Measurements from ENCODE around the gene MAB21L3. TPM values are rescaled to one million over a fixed set of nuclear protein-coding genes. Genes with fewer than 3 reads are reported as not detected.

MAB21L3 gene
- total and polyA plus RNA-seq, 2 of the 13 experiments (the other 11 are each of a cell fraction or from before 2014, with no cell fraction given) = 0.55 to 4.1 TPM

DNA sequence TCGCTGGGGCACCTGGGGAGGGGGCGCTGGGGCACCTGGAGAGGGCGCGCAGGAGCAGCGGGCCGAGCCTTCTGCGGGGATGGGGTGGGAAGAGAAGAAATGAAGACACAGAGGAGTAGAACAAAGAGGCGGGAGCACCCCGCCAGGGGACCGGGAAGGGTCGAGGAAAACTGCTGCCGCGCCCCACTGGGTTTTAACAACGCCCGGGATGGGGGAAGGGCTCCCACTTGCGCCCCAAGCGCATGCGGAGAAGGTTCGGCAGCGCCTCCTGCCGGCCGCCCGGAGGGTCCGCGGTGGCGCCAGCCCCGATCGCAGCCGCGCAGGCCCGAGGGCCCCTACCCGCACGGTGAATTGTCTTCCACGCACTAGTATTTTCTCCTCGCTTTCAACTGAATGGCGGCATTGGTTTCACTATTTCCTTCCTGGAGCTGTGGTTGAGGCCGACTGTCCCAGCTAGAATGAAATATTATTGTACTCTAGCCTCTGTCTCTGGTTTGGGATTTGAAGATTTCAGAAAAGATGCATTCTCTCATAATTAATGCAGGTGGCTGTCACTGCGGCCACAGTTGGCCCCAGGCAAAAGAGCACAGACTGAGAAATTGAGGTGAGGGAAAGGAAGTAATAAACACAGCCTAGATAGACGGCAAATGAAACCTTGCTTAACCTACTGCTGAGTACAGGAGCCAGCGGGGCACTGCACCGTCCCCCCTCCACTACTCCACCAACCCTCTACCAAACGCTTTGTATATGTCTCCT, 57.3 kb downstream of the MAB21L3 start:
- H3K27ac ChIP-seq (ENCODE audit: extremely low read length, insufficient read depth, low read length) = no peak overlapping the region
- no peak for FAIRE-seq
- in situ Hi-C loops (cut with HindIII; ENCODE audit: extremely low pct_ligation_motif_present, low pct_unique_long_range_greater_than_20kb) = loop anchor here (25.0 kb wide), 1 partner anchor 94 kb away; no protein-coding TSS in a partner anchor
- H3K9ac ChIP-seq (ENCODE audit: insufficient read depth, low read depth, low read length) = no peak overlapping the region
- H3K4me1 ChIP-seq (ENCODE audit: insufficient read depth, low read length) = peaks cover 82% of the 10 kb centered on the region
- no peak overlapping the region for H3K4me2 ChIP-seq (ENCODE audit: low read depth, low read length)
- BruUV-seq (replicated peaks) = no TSS peak
- no peaks in the 10 kb centered on the region for H4K20me1 ChIP-seq (ENCODE audit: insufficient read depth, low read length)
- ChIA-PET CTCF (ENCODE audit: low intra/inter-chr PET ratio, low total read pairs) (no interaction called here), POLR2A (no interaction called here)
- H3K27me3 ChIP-seq (ENCODE audit: control insufficient read depth in 1 of 2, insufficient read depth in 2 of 2, low read length in 2 of 2) = no peaks in the 10 kb centered on the region
- no peak for DNase-seq (ENCODE audit: low spot score)
- TF ChIP-seq, protein P1, sequence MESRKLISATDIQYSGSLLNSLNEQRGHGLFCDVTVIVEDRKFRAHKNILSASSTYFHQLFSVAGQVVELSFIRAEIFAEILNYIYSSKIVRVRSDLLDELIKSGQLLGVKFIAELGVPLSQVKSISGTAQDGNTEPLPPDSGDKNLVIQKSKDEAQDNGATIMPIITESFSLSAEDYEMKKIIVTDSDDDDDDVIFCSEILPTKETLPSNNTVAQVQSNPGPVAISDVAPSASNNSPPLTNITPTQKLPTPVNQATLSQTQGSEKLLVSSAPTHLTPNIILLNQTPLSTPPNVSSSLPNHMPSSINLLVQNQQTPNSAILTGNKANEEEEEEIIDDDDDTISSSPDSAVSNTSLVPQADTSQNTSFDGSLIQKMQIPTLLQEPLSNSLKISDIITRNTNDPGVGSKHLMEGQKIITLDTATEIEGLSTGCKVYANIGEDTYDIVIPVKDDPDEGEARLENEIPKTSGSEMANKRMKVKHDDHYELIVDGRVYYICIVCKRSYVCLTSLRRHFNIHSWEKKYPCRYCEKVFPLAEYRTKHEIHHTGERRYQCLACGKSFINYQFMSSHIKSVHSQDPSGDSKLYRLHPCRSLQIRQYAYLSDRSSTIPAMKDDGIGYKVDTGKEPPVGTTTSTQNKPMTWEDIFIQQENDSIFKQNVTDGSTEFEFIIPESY (CRISPR knock-in tag; IDR thresholded peaks at IDR 0.05) = peak; percentile 76
- TF ChIP-seq HOXA9 (CRISPR knock-in tag; IDR thresholded peaks at IDR 0.05; ENCODE audit: borderline replicate concordance) (no peak), ZNF652 (CRISPR knock-in tag; IDR thresholded peaks at IDR 0.05; ENCODE audit: borderline replicate concordance, low read depth) (no peak)
- H3K9me3 ChIP-seq (ENCODE audit: low read length) = no peaks in the 10 kb centered on the region
- intact Hi-C loops (cut with micrococcal nuclease; ENCODE audit: unreplicated experiment) = no loop called here
- no peak overlapping the region for H2AFZ ChIP-seq (ENCODE audit: low read length)
- 95% methylated on average over 41 of the region's 42 CpGs for WGBS (ENCODE audit: low lambda C conversion rate)
- H3K36me3 ChIP-seq (replicated peaks in 1 of 2; ENCODE audit: control insufficient read depth in 1 of 2, insufficient read depth in 2 of 2, low read length in 2 of 2) = no peaks in the 10 kb centered on the region
- H3K79me2 ChIP-seq (ENCODE audit: insufficient read depth, low read length) = no peaks in the 10 kb centered on the region
- no peak for ATAC-seq
- H3K4me3 ChIP-seq (replicated peaks in 1 of 3; ENCODE audit: insufficient read depth in 1 of 3, low read depth in 2 of 3, low read length in 3 of 3) = no peak overlapping the region

DNA sequence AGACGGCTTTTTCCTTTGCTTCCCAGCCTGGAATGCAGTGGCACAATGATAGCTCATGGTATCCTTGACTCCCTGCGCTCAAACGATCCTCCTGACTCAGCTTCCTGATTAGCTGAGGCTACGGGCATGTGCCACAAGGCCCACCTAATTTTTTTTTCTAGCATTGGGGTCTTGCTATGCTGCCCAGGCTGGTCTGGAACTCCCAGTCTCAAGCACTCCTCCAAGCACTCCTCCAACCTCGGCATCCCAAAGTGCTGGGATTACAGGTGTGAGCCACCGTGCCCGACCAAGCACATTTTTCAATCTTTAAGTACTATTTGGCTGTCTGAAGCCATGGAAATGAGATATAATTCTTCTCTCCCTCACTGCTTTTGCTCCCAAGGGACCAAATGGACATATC, 58.7 kb downstream of the MAB21L3 start:
- ATAC-seq (no peak), DNase-seq (ENCODE audit: low spot score) (no peak), FAIRE-seq (no peak)
- H3K27ac ChIP-seq (ENCODE audit: extremely low read length, insufficient read depth, low read length) = no peak overlapping the region
- H3K36me3 ChIP-seq (replicated peaks in 1 of 2; ENCODE audit: control insufficient read depth in 1 of 2, insufficient read depth in 2 of 2, low read length in 2 of 2) = no peaks in the 10 kb centered on the region
- no TSS peak for BruUV-seq (replicated peaks)
- no peak overlapping the region for H2AFZ ChIP-seq (ENCODE audit: low read length)
- no peak overlapping the region for H3K4me2 ChIP-seq (ENCODE audit: low read depth, low read length)
- H3K27me3 ChIP-seq (ENCODE audit: control insufficient read depth in 1 of 2, insufficient read depth in 2 of 2, low read length in 2 of 2) = no peaks in the 10 kb centered on the region
- POLR2A ChIA-PET = no interaction called here
- H3K4me3 ChIP-seq (replicated peaks in 1 of 3; ENCODE audit: insufficient read depth in 1 of 3, low read depth in 2 of 3, low read length in 3 of 3) = no peak overlapping the region
- no peaks in the 10 kb centered on the region for H3K79me2 ChIP-seq (ENCODE audit: insufficient read depth, low read length)
- H3K9me3 ChIP-seq (ENCODE audit: low read length) = no peaks in the 10 kb centered on the region
- in situ Hi-C loops (cut with HindIII; ENCODE audit: extremely low pct_ligation_motif_present, low pct_unique_long_range_greater_than_20kb) (loop anchor here (25.0 kb wide), 1 partner anchor 92 kb away; no protein-coding TSS in a partner anchor), intact Hi-C loops (cut with micrococcal nuclease; ENCODE audit: unreplicated experiment) (no loop called here)
- H3K4me1 ChIP-seq (ENCODE audit: insufficient read depth, low read length) = peaks cover 84% of the 10 kb centered on the region
- H4K20me1 ChIP-seq (ENCODE audit: insufficient read depth, low read length) = no peaks in the 10 kb centered on the region
- peak; percentile 85 for TF ChIP-seq ZNF121 (CRISPR knock-in tag; IDR thresholded peaks at IDR 0.05)
- TF ChIP-seq, protein P2, sequence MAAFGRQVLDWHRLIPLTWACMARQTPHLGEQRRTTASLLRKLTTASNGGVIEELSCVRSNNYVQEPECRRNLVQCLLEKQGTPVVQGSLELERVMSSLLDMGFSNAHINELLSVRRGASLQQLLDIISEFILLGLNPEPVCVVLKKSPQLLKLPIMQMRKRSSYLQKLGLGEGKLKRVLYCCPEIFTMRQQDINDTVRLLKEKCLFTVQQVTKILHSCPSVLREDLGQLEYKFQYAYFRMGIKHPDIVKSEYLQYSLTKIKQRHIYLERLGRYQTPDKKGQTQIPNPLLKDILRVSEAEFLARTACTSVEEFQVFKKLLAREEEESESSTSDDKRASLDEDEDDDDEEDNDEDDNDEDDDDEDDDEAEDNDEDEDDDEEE (CRISPR knock-in tag; IDR thresholded peaks at IDR 0.05) = no peak
- 82% methylated on average over 7 of the region's 7 CpGs for WGBS (ENCODE audit: low lambda C conversion rate)
- no peak overlapping the region for H3K9ac ChIP-seq (ENCODE audit: insufficient read depth, low read depth, low read length)
- CTCF ChIA-PET (ENCODE audit: low intra/inter-chr PET ratio, low total read pairs) = no interaction called here
